Hematopoietic multipotent progenitor cell treated with erythropoietin and hydrocortisone succinate and interleukin-3 and kit ligand, for 15 days (in vitro differentiated cells): ENCODE measurements around the gene CDK17.
"Not testable (repeated sequence)": the region's sequence is repeated elsewhere in the genome, so short reads cannot be mapped to it uniquely, and the experiment has no call there.

Experiments used
- DNase-seq: peaks from one replicate; pipeline ENCODE4 v3.0.0-alpha.2; 2015; ENCODE audit warnings: low spot score

Gene CDK17

GRCh38 chr12:96315741-96316481, 84.3 kb downstream of the CDK17 start:
- not testable (repeated sequence) for DNase-seq

GRCh38 chr12:96314723-96315122, 85.5 kb downstream of the CDK17 start:
- DNase-seq: no peak

- DNase-seq: no peak
These were observed 86.6 kb downstream of the CDK17 start for GRCh38 chr12:96313606-96314005.

GRCh38 chr12:96311191-96311590, 89.0 kb downstream of the CDK17 start:
- DNase-seq: no peak

GRCh38 chr12:96310067-96310466, 90.2 kb downstream of the CDK17 start:
- no peak for DNase-seq

GRCh38 chr12:96308881-96309280, 91.4 kb downstream of the CDK17 start:
- DNase-seq: no peak

- no peak for DNase-seq
These were observed 94.6 kb downstream of the CDK17 start for GRCh38 chr12:96305665-96306064.

GRCh38 chr12:96303653-96304052, 96.6 kb downstream of the CDK17 start:
- no peak for DNase-seq

- DNase-seq: no peak
These were observed 97.4 kb downstream of the CDK17 start for GRCh38 chr12:96302687-96303310.

- no peak for DNase-seq
These were observed 98.5 kb downstream of the CDK17 start for GRCh38 chr12:96301732-96302131.

GRCh38 chr12:96300064-96300463, 100.2 kb downstream of the CDK17 start:
- DNase-seq: no peak

- DNase-seq: no peak
These were observed 102.7 kb downstream of the CDK17 start for GRCh38 chr12:96297504-96297903.

GRCh38 chr12:96295532-96296160, 104.6 kb downstream of the CDK17 start:
- DNase-seq: no peak

- DNase-seq: no peak
These were observed 105.4 kb downstream of the CDK17 start for GRCh38 chr12:96294831-96295230.

GRCh38 chr12:96293093-96293492, 107.1 kb downstream of the CDK17 start:
- DNase-seq: no peak

GRCh38 chr12:96289067-96289466, 111.2 kb downstream of the CDK17 start:
- no peak for DNase-seq

- no peak for DNase-seq
These were observed 115.1 kb downstream of the CDK17 start for GRCh38 chr12:96285158-96285557.

- no peak for DNase-seq
These were observed 125.9 kb downstream of the CDK17 start for GRCh38 chr12:96274331-96274730.

GRCh38 chr12:96271469-96272199, 128.6 kb downstream of the CDK17 start:
- DNase-seq: no peak

- no peak for DNase-seq
These were observed 134.0 kb downstream of the CDK17 start for GRCh38 chr12:96266238-96266637.

- DNase-seq: no peak
These were observed 134.4 kb downstream of the CDK17 start for GRCh38 chr12:96265836-96266235.

GRCh38 chr12:96265400-96265799, 134.8 kb downstream of the CDK17 start:
- DNase-seq: no peak

GRCh38 chr12:96263449-96263902, 136.8 kb downstream of the CDK17 start:
- DNase-seq: no peak
